Sigmoid colon (tissue), 4 donors: Measurements from ENCODE around the gene ITPA.

Source experiments
- POLR2A ChIP-seq, 2 donors: fragments of 450-650 bp; IDR thresholded peaks; one replicate each; pipeline ENCODE4 v1.6.1; 2016; ENCODE audit warnings: antibody characterized with exemption in 2 of 2, mild to moderate bottlenecking in 2 of 2, moderate library complexity in 2 of 2
- POLR2AphosphoS5 ChIP-seq, 4 donors: sonication (generic); formaldehyde crosslinking; IDR thresholded peaks; one replicate each; pipeline ENCODE4 v1.6.1; 2017; ENCODE audit warnings: antibody characterized with exemption in 4 of 4
- TF ChIP-seq, protein P1 (sequence below), 4 experiments: fragments of 450-650 bp in 3 of 4; fragments of 200-600 bp in 1 of 4; IDR thresholded peaks; one replicate each; pipeline ENCODE4 v1.5.1; 2016 to 2019; ENCODE audit warnings: antibody characterized with exemption in 4 of 4, mild to moderate bottlenecking in 3 of 4, moderate library complexity in 2 of 4

GRCh38 chr20:3247638-3248037 lies 38.3 kb downstream of the ITPA start:
- TF ChIP-seq, protein P1, sequence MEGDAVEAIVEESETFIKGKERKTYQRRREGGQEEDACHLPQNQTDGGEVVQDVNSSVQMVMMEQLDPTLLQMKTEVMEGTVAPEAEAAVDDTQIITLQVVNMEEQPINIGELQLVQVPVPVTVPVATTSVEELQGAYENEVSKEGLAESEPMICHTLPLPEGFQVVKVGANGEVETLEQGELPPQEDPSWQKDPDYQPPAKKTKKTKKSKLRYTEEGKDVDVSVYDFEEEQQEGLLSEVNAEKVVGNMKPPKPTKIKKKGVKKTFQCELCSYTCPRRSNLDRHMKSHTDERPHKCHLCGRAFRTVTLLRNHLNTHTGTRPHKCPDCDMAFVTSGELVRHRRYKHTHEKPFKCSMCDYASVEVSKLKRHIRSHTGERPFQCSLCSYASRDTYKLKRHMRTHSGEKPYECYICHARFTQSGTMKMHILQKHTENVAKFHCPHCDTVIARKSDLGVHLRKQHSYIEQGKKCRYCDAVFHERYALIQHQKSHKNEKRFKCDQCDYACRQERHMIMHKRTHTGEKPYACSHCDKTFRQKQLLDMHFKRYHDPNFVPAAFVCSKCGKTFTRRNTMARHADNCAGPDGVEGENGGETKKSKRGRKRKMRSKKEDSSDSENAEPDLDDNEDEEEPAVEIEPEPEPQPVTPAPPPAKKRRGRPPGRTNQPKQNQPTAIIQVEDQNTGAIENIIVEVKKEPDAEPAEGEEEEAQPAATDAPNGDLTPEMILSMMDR (IDR thresholded peaks at IDR 0.05) = no peak
- TF ChIP-seq POLR2A (IDR thresholded peaks at IDR 0.05) (no peak), POLR2AphosphoS5 (IDR thresholded peaks at IDR 0.05) (no peak)
